ENCODE measurements around the gene PFKFB2. TPM values are rescaled to one million over a fixed set of nuclear protein-coding genes. Genes with fewer than 3 reads are reported as not detected.

The PFKFB2 gene
- total RNA-seq, 1 experiment from 2014 or later = 25.6 TPM

- DNase-seq (ENCODE audit: low spot score) = no peak
- in situ Hi-C loops (cut with HindIII; ENCODE audit: low sequenced_read_pairs) = no loop called here
Observed at GRCh38 chr1:207112616-207113296, 59.7 kb downstream of the PFKFB2 start.

DNA sequence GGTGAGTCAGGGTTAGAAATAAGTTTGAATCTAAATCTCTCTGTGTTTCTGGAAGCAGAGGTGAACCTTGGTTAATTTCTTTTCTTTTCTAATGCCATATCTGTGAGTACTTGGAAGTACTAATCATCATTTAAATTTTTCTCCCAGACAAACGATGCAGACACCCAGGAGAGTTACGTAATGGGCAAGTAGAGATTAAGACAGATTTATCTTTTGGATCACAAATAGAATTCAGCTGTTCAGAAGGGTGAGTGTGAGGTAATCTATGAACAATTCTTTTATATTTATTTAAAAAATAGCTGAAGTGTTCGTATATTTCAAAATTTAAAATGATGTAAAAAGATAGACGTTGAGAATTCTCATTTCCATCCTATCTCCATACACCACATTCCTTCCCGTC lies 62.2 kb downstream of the PFKFB2 start:
- no peak for DNase-seq (ENCODE audit: low spot score)

DNA sequence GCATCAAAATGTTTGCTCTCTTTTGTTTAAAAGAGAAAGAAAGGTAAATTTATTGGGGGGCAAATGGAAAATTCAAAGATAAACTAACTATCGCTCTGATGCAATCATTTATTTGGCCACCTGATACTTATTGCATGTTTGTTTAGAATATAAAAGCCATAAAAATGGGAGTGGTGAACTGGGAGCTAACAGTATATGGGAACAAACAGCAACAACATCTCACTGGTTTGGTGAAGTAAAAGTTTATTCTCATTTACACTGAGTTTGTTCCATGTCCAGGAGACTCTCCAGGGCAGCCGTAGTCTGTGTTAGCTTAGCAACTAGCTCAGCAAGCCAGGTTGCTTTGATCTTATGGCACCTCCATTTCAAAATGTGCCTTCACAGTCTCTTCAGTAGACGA lies 71.3 kb downstream of the PFKFB2 start:
- in situ Hi-C loops (cut with HindIII; ENCODE audit: low sequenced_read_pairs) = no loop called here
- no peak for DNase-seq (ENCODE audit: low spot score)

More for the DNA sequence above, 62.2 kb downstream of the PFKFB2 start:
- in situ Hi-C loops (cut with HindIII; ENCODE audit: low sequenced_read_pairs) = no loop called here

GRCh38 chr1:207128336-207128921 lies 75.4 kb downstream of the PFKFB2 start:
- in situ Hi-C loops (cut with HindIII; ENCODE audit: low sequenced_read_pairs) = no loop called here

DNA sequence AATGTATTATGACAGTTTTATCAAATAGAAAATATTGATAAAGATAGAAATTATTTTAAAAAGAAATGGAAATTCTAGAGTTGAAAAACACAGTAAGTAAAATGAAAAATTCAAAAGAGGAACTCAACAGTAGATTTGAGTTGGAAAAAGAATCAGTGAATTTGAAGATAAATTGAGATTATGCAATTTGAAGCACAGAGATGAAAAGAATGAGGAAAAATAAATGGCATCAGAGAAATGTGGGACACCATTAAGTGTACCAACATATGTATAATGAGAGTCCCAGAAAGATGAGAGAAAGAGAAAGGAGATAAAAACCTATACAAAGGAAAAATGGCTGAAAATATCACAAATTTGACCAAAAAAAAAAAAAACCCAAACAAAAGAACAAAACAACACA lies 76.0 kb downstream of the PFKFB2 start:
- in situ Hi-C loops (cut with HindIII; ENCODE audit: low sequenced_read_pairs) = no loop called here
- no peak for DNase-seq (ENCODE audit: low spot score)

More at GRCh38 chr1:207128336-207128921, 75.4 kb downstream of the PFKFB2 start:
- DNase-seq (ENCODE audit: low spot score) = no peak

Other genes starting within 250 kb of the PFKFB2 start
- not detected in 2 replicates for gene IL20, start 187.7 kb upstream of the PFKFB2 start, total RNA-seq (2014; rRNA removed; shearing (Covaris generic))
- not detected in 2 replicates for gene IL24, start 155.8 kb upstream of the PFKFB2 start, total RNA-seq (2014; rRNA removed; shearing (Covaris generic))
- gene FCMR, start 131.3 kb upstream of the PFKFB2 start, total RNA-seq (2014; rRNA removed; shearing (Covaris generic)) = not detected in 2 replicates
- not detected in 2 replicates for gene PIGR, start 106.8 kb upstream of the PFKFB2 start, total RNA-seq (2014; rRNA removed; shearing (Covaris generic))
- not detected in 2 replicates for gene FCAMR, start 82.8 kb upstream of the PFKFB2 start, total RNA-seq (2014; rRNA removed; shearing (Covaris generic))
- gene C1orf116, start 20.5 kb upstream of the PFKFB2 start, total RNA-seq (2014; rRNA removed; shearing (Covaris generic)) = not detected in 2 replicates
- 9.6 and 14.9 TPM in 2 replicates for gene YOD1, start 2.1 kb upstream of the PFKFB2 start, total RNA-seq (2014; rRNA removed; shearing (Covaris generic))
- not detected in 2 replicates for gene C4BPB, start 35.6 kb downstream of the PFKFB2 start, total RNA-seq (2014; rRNA removed; shearing (Covaris generic))
- not detected in 2 replicates for gene C4BPA, start 51.0 kb downstream of the PFKFB2 start, total RNA-seq (2014; rRNA removed; shearing (Covaris generic))

Measured in G401 (cell line).